ENCODE measurements around the gene KAT2B.
A peak's percentile ranks its signal among the peaks of the same experiment; 100 is the strongest.

The KAT2B gene

DNA sequence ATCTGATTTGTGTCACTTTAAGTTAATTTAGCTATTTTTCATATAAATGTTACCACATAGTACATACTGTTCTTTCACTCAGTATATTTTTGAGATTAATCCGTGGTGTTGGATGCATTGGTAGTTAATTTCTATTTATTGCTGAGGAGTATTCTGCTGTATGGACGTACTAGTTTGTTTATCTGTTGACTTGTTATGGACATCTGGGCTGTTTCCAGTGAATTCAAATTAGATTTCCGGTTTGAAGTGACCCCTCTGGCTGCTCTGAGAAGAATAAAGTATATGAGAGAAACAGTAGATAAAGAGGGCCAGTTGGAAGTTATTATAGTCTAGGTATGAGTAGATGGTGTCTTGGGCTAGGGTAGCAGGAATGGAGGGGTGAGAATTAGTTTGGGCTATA, 15.6 kb downstream of the KAT2B start:
- no peak overlapping the region for H2BK120ac ChIP-seq (ENCODE audit: low read depth, low read length)
- H3K4me3 ChIP-seq (ENCODE audit: low read length), result no peak overlapping the region
- no peaks in the 10 kb centered on the region for H3K4me1 ChIP-seq (ENCODE audit: control insufficient read depth, low read depth, low read length)
- H3K9ac ChIP-seq (ENCODE audit: low read length), result no peak overlapping the region
- H2BK5ac ChIP-seq (ENCODE audit: low read length), result no peak overlapping the region
- H4K8ac ChIP-seq (ENCODE audit: low read depth, low read length), result no peak overlapping the region
- no peak overlapping the region for H2AK5ac ChIP-seq (ENCODE audit: low read length)
- no peak overlapping the region for H3K56ac ChIP-seq (ENCODE audit: low read length)
- no peak overlapping the region for H3K4ac ChIP-seq (ENCODE audit: low read depth, low read length)
- no peak overlapping the region for H3K18ac ChIP-seq (ENCODE audit: low read length)
- no peaks in the 10 kb centered on the region for H3K79me1 ChIP-seq (ENCODE audit: low read length)
- H3K79me2 ChIP-seq (ENCODE audit: control insufficient read depth, insufficient read depth, low read length), result no peaks in the 10 kb centered on the region
- H3K23ac ChIP-seq (ENCODE audit: low read length), result no peak overlapping the region
- no peak overlapping the region for H3K4me2 ChIP-seq (ENCODE audit: low read length)
- H2BK15ac ChIP-seq (replicated peaks; ENCODE audit: low read depth), result no peak overlapping the region
- no peaks in the 10 kb centered on the region for H3K36me3 ChIP-seq (ENCODE audit: control insufficient read depth, insufficient read depth, low read length)
- H3K27me3 ChIP-seq (ENCODE audit: insufficient read depth, low read length, poor library complexity), result no peaks in the 10 kb centered on the region
- DNase-seq, result no peak
- no peak overlapping the region for H4K5ac ChIP-seq (ENCODE audit: low read length)
- no CpG with 5 or more reads among the region's 3 CpGs for WGBS (ENCODE audit: extremely low coverage, insufficient coverage, low lambda C conversion rate)
- H3K27ac ChIP-seq (ENCODE audit: low read depth, low read length), result no peak overlapping the region

DNA sequence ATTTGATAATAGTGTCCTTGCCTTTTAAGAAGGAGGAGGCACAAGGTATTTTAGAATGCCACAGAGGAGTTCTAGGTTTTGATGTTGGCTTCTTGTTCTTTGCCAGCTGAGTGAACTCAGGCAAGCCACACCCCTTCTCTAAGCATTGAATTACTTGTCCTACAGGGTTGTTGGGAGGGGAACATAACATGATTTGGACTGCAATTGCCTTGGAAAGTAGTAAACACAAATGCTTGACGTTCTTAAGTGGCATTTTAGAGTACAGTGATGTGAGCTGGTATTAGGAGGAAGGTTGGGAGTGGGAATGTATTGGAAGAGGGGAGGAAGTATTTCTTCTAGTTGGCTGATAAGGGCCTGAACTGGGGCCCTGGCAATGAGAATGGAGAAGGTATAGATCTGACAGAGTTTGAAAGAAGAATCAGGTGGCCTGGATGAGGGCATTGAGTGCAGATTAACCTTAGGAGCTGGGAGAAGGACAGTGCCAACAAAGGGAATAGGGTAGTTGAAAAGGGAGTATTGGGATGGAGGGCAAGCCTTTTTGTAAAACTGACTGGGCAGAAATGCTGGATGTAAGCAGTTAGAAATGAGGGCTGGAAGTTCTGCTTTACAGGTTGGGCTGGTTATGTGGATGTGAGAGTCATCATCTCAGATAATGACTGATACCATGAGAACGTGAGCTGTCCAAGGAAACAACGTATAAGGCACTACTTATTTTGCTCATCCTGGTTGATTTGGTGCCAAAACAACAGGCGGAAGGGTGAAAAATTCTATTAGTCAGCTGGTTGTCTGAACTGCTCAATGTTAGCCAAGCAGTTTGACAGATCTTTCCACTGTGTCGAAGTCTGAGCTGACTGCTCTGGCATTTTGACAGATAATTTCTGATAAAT, 16.7 kb downstream of the KAT2B start:
- H3K27ac ChIP-seq (ENCODE audit: low read depth, low read length), result no peak overlapping the region
- H2BK15ac ChIP-seq (replicated peaks; ENCODE audit: low read depth), result no peak overlapping the region

DNA sequence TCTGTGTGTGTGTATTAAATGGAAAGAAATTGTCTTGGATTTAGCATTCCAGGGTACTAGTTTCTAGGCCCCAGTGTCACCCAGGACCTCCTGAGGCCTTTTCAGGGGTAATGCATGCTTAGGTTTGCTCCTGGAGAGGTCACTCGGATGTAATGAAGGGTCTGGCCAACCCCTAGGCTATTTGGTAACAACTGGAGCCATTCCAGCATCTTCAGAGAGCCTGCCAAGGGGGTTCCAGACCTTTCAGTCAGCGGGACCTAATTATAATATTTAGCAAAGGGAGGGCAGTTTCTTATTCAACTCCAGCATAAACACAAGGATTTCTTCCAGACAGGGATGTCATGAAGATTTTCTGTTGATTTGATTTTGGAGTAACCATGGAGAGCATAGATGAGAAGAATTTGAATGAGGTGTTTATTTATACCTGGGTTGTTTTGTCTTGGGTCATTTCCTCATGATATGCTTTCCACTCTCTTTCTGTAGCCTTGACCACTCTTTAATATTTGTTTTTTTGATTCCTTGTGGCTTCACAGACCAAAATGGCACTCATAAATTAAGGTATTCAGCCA, 17.4 kb downstream of the KAT2B start:
- no CpG with 5 or more reads among the region's 2 CpGs for WGBS (ENCODE audit: extremely low coverage, insufficient coverage, low lambda C conversion rate)

More for the DNA sequence above, 16.7 kb downstream of the KAT2B start:
- DNase-seq, result no peak
- H3K4ac ChIP-seq (ENCODE audit: low read depth, low read length), result no peak overlapping the region
- H4K8ac ChIP-seq (ENCODE audit: low read depth, low read length), result no peak overlapping the region
- no CpG with 5 or more reads among the region's 5 CpGs for WGBS (ENCODE audit: extremely low coverage, insufficient coverage, low lambda C conversion rate)
- H4K5ac ChIP-seq (ENCODE audit: low read length), result no peak overlapping the region
- no peak overlapping the region for H3K56ac ChIP-seq (ENCODE audit: low read length)
- H3K4me1 ChIP-seq (ENCODE audit: control insufficient read depth, low read depth, low read length), result no peaks in the 10 kb centered on the region
- no peak overlapping the region for H2BK120ac ChIP-seq (ENCODE audit: low read depth, low read length)
- H3K4me3 ChIP-seq (ENCODE audit: low read length), result no peak overlapping the region
- H3K36me3 ChIP-seq (ENCODE audit: control insufficient read depth, insufficient read depth, low read length), result no peaks in the 10 kb centered on the region
- H2AK5ac ChIP-seq (ENCODE audit: low read length), result no peak overlapping the region
- no peak overlapping the region for H2BK5ac ChIP-seq (ENCODE audit: low read length)
- no peaks in the 10 kb centered on the region for H3K79me1 ChIP-seq (ENCODE audit: low read length)
- H3K18ac ChIP-seq (ENCODE audit: low read length), result no peak overlapping the region
- H3K79me2 ChIP-seq (ENCODE audit: control insufficient read depth, insufficient read depth, low read length), result no peaks in the 10 kb centered on the region
- H3K27me3 ChIP-seq (ENCODE audit: insufficient read depth, low read length, poor library complexity), result no peaks in the 10 kb centered on the region
- H3K23ac ChIP-seq (ENCODE audit: low read length), result peak overlapping the region; percentile 45
- no peak overlapping the region for H3K9ac ChIP-seq (ENCODE audit: low read length)
- no peak overlapping the region for H3K4me2 ChIP-seq (ENCODE audit: low read length)

DNA sequence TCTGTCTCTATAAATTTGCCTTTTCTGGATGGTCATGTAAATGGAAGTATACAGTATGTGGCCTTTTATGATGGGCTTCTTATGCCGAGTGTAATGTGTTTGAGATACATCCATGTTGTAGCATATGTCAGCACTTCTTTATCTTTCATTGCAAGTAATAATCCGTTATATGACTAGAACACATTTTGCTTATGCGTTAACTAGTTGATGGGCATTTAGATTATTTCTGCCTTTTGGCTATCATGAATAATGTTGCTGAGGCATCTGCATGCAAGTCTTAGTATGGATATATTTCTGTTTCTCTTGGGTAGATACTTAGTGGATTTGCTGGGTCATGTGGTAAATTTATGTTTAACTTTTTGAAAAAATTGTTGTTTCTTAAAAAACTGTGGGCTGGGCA, 19.7 kb downstream of the KAT2B start:
- Histone ChIP-seq H3K4me3 (ENCODE audit: low read length) (no peak overlapping the region), H3K27me3 (ENCODE audit: insufficient read depth, low read length, poor library complexity) (no peaks in the 10 kb centered on the region), H4K8ac (ENCODE audit: low read depth, low read length) (no peak overlapping the region), H3K56ac (ENCODE audit: low read length) (no peak overlapping the region), H4K5ac (ENCODE audit: low read length) (no peak overlapping the region), H3K79me1 (ENCODE audit: low read length) (no peaks in the 10 kb centered on the region), H3K4me2 (ENCODE audit: low read length) (no peak overlapping the region), H2AK5ac (ENCODE audit: low read length) (no peak overlapping the region), H2BK5ac (ENCODE audit: low read length) (no peak overlapping the region), H3K9ac (ENCODE audit: low read length) (no peak overlapping the region), H3K79me2 (ENCODE audit: control insufficient read depth, insufficient read depth, low read length) (no peaks in the 10 kb centered on the region), H3K18ac (ENCODE audit: low read length) (no peak overlapping the region), H3K4me1 (ENCODE audit: control insufficient read depth, low read depth, low read length) (no peaks in the 10 kb centered on the region), H3K27ac (ENCODE audit: low read depth, low read length) (no peak overlapping the region), H3K36me3 (ENCODE audit: control insufficient read depth, insufficient read depth, low read length) (no peaks in the 10 kb centered on the region), H2BK120ac (ENCODE audit: low read depth, low read length) (no peak overlapping the region), H2BK15ac (replicated peaks; ENCODE audit: low read depth) (no peak overlapping the region), H3K4ac (ENCODE audit: low read depth, low read length) (no peak overlapping the region), H3K23ac (ENCODE audit: low read length) (no peak overlapping the region)
- no peak for DNase-seq
- WGBS (ENCODE audit: extremely low coverage, insufficient coverage, low lambda C conversion rate), result no CpG with 5 or more reads among the region's 3 CpGs

More for the DNA sequence above, 17.4 kb downstream of the KAT2B start:
- H3K4me2 ChIP-seq (ENCODE audit: low read length), result no peak overlapping the region
- no peak overlapping the region for H3K9ac ChIP-seq (ENCODE audit: low read length)
- H3K56ac ChIP-seq (ENCODE audit: low read length), result no peak overlapping the region
- no peaks in the 10 kb centered on the region for H3K36me3 ChIP-seq (ENCODE audit: control insufficient read depth, insufficient read depth, low read length)
- H4K5ac ChIP-seq (ENCODE audit: low read length), result no peak overlapping the region
- no peaks in the 10 kb centered on the region for H3K27me3 ChIP-seq (ENCODE audit: insufficient read depth, low read length, poor library complexity)
- no peak for DNase-seq
- no peaks in the 10 kb centered on the region for H3K4me1 ChIP-seq (ENCODE audit: control insufficient read depth, low read depth, low read length)
- no peak overlapping the region for H2BK5ac ChIP-seq (ENCODE audit: low read length)
- no peak overlapping the region for H3K23ac ChIP-seq (ENCODE audit: low read length)
- no peak overlapping the region for H3K4ac ChIP-seq (ENCODE audit: low read depth, low read length)
- H3K79me2 ChIP-seq (ENCODE audit: control insufficient read depth, insufficient read depth, low read length), result no peaks in the 10 kb centered on the region
- H3K27ac ChIP-seq (ENCODE audit: low read depth, low read length), result no peak overlapping the region
- H3K18ac ChIP-seq (ENCODE audit: low read length), result no peak overlapping the region
- H2AK5ac ChIP-seq (ENCODE audit: low read length), result no peak overlapping the region
- H3K4me3 ChIP-seq (ENCODE audit: low read length), result no peak overlapping the region
- H2BK120ac ChIP-seq (ENCODE audit: low read depth, low read length), result no peak overlapping the region
- no peak overlapping the region for H4K8ac ChIP-seq (ENCODE audit: low read depth, low read length)
- no peaks in the 10 kb centered on the region for H3K79me1 ChIP-seq (ENCODE audit: low read length)
- H2BK15ac ChIP-seq (replicated peaks; ENCODE audit: low read depth), result no peak overlapping the region

DNA sequence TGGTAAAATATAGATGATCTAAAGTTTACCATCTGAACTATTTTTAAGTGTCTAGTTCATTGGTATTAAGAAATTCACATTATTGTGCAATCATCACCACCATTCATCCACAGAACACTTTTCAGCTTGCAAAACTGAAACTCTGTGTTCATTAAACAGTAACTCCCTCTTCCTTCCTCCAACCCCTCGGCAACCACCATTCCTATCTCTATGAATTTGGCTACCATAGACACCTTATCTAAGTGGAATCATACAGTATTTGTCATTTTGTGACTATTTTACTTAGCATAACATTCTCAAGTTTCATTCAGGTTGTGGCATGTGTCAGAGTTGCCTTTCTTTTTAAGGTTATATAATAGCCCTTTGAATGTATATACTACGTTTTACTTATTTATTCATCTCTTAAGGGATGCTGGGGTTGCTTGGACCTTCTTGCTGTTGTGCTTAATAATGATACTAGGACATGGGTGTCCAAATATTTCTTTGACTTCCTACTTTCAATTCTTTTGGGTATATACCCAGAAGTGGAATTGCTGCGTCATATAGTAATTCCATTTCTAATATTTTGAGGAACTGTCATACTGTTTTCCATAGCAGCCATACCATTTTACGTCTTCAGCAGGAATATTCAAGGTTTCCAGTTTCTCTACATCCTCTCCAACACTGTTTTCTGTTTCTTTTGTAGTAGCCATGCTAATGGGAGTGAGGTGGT, 20.9 kb downstream of the KAT2B start:
- H3K27ac ChIP-seq (ENCODE audit: low read depth, low read length), result no peak overlapping the region
- H3K4me2 ChIP-seq (ENCODE audit: low read length), result no peak overlapping the region
- no peak overlapping the region for H2AK5ac ChIP-seq (ENCODE audit: low read length)
- H4K5ac ChIP-seq (ENCODE audit: low read length), result no peak overlapping the region
- H3K4ac ChIP-seq (ENCODE audit: low read depth, low read length), result no peak overlapping the region
- DNase-seq, result no peak
- H3K79me2 ChIP-seq (ENCODE audit: control insufficient read depth, insufficient read depth, low read length), result no peaks in the 10 kb centered on the region
- H3K4me3 ChIP-seq (ENCODE audit: low read length), result no peak overlapping the region
- H3K4me1 ChIP-seq (ENCODE audit: control insufficient read depth, low read depth, low read length), result no peaks in the 10 kb centered on the region
- no peak overlapping the region for H4K8ac ChIP-seq (ENCODE audit: low read depth, low read length)
- no peak overlapping the region for H2BK5ac ChIP-seq (ENCODE audit: low read length)
- H3K56ac ChIP-seq (ENCODE audit: low read length), result no peak overlapping the region
- no peak overlapping the region for H3K18ac ChIP-seq (ENCODE audit: low read length)
- H3K36me3 ChIP-seq (ENCODE audit: control insufficient read depth, insufficient read depth, low read length), result no peaks in the 10 kb centered on the region
- H2BK15ac ChIP-seq (replicated peaks; ENCODE audit: low read depth), result no peak overlapping the region
- no CpG with 5 or more reads among the region's 4 CpGs for whole genome bisulfite sequencing (ENCODE audit: extremely low coverage, insufficient coverage, low lambda C conversion rate)
- no peak overlapping the region for H3K9ac ChIP-seq (ENCODE audit: low read length)
- H3K23ac ChIP-seq (ENCODE audit: low read length), result no peak overlapping the region
- no peak overlapping the region for H2BK120ac ChIP-seq (ENCODE audit: low read depth, low read length)
- no peaks in the 10 kb centered on the region for H3K27me3 ChIP-seq (ENCODE audit: insufficient read depth, low read length, poor library complexity)
- H3K79me1 ChIP-seq (ENCODE audit: low read length), result no peaks in the 10 kb centered on the region
